GM10266 (cell line): ENCODE data around the gene ABO.

Experiments used
- DNase-seq: peaks from one replicate; pipeline ENCODE4 v3.0.0; 2012; ENCODE audit errors: extremely low spot score
- CTCF ChIP-seq: IDR thresholded peaks from 2 replicates; pipeline ENCODE4 v1.5.1; 2012; ENCODE audit warnings: mild to moderate bottlenecking, low read depth; ENCODE audit not compliant: control insufficient read depth, insufficient read depth; ENCODE audit errors: missing control alignments

ABO gene

DNA sequence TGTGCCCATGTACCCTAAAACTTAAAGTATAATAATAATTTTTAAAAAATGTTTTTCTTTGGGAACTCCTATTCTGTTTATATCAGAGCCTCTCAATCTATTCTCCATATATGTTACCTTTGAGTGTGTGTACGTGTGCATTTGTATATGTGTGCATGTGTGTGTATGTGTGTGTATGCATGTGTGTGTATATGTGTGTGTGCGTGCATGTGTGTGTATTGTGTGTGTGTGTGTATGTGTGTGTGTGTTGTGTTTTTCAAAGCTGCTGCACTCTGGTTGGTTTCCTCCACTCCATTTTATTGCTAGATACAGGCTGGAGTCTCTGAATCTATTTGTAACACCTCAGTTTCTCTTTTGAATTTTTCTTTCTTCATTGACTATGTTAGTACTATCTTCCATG, 41.0 kb upstream of the ABO start:
- no peak for TF ChIP-seq CTCF
- DNase-seq: no peak

GRCh38 chr9:133309608-133310007, 34.6 kb upstream of the ABO start:
- no peak for TF ChIP-seq CTCF
- no peak for DNase-seq

- no peak for TF ChIP-seq CTCF
- no peak for DNase-seq
Observed at GRCh38 chr9:133307301-133307700, 32.3 kb upstream of the ABO start.

DNA sequence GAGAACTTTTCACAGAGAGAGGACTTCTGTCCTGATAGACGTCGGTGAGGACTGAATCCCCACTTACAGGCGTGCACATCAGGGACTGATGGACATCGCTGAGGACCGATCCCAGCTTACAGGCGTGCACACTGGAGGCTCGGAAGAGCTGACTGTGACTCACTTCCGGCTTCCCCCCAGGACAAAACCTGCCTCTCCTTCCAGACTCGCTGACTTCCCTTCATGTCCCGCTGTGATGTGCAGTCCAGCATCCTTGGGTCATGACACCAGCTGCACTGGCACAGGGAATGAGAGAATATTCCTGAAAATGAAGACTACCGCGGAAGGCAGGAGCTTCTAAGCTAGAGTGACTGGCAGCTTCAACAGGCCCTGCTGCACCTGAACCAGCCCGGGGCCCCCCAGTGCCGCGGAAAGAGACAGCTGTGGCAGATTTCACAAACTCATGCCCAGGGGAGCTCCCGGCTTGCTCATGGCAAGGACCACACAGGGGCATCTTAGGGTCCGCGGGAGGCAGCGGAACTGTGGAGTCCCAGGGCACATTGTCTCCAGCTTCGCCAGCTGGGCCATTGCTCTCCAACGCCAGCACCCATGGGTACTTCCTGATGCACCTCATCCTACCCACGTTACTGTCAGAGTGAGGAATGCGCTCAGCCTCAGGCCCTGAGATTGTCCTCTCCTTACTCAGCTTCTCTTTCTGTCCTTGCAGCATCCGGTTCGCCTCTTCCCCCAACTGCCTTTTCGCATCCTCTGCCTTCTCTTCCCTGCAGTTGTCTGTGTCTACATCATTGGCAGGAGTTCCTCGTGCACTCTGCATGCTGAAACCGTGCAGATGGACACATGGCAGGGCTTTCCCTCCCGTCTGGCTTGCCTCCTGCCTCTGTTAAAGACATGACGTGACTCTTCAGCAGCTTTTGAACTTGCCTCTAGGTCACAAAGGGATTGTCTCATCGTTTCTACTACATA, 31.5 kb upstream of the ABO start:
- DNase-seq: no peak
- no peak for TF ChIP-seq CTCF

DNA sequence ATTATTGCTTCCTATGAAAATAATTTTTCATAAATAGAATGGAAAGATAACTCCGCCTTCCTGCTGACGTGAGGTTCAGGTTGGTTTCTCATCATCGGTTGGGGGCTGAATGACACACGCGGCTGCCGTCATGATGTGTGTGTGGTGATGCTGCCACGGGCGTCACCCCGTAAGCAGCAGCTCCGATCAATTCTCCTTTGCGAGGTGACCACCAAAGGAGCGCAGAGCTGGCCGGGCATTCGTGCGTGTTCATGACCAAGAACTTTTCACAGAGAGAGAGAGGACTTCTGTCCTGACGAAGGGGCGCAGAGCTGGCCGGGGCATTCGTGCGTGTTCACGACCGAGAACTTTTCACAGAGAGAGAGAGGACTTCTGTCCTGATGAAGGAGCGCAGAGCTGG, 30.7 kb upstream of the ABO start:
- TF ChIP-seq CTCF: no peak
- DNase-seq: no peak

- DNase-seq: no peak
- no peak for TF ChIP-seq CTCF
Observed at GRCh38 chr9:133304477-133305377, 29.7 kb upstream of the ABO start.
